Stimulated activated CD8-positive, alpha-beta memory T cell treated with anti-CD3 and anti-CD28 coated beads, Interleukin-7, amount 100 ng/mL, for 4 hours (primary cell): ENCODE results near the gene TEDC2.

ENCODE experiments used
- DNase-seq, 2 donors: peaks; one replicate each; pipeline ENCODE4 v3.0.0-alpha.2; 2020; ENCODE audit warnings: low read depth in 2 of 2

Gene TEDC2

GRCh38 chr16:2466667-2467527, 7.0 kb downstream of the TEDC2 start:
- no peak for DNase-seq

- DNase-seq: no peak
Measured at GRCh38 chr16:2467528-2468232, 7.8 kb downstream of the TEDC2 start.

GRCh38 chr16:2468233-2468724, 8.4 kb downstream of the TEDC2 start:
- no peak for DNase-seq

DNA sequence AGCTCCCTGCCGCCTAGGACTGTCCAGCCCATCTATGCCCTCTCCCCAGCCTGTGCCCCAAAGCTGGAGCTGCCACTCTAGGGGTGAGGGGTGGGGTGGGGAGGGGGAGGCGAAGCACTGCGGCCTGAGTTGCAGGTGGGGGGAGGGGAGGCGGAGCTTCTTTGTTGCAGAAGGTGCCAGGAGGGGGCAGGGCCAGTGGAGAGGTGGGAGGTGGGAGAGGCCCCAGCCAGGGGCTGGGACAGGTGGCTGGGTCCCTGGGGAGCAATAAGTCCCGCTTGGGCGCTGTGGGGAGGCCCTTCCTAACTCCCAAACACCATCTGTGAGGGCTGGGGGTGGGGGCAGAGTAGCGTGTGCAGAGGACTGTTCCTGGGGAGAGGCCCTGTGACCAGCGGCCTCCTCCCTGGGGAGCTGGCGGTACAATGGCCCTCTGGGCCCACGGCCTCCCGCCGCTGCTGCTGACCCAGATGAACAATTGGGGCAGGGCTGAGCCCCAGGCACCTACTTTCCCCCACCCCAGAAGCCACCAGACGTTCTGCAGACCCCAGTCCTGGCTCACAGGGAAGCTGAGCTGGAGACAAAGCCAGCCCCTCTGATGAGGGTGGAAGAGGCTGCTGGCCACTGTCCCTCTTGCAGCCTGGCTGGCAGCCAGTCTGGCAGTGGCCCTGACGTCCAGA, 9.0 kb downstream of the TEDC2 start:
- no peak for DNase-seq

- no peak for DNase-seq
Measured at GRCh38 chr16:2469399-2470233, 9.7 kb downstream of the TEDC2 start.

- DNase-seq: no peak
Measured at GRCh38 chr16:2470234-2470601, 10.3 kb downstream of the TEDC2 start.

GRCh38 chr16:2470603-2471015, 10.7 kb downstream of the TEDC2 start:
- no peak for DNase-seq

GRCh38 chr16:2471016-2471652, 11.2 kb downstream of the TEDC2 start, which contains the start of gene NTN3:
Gene NTN3 (plus strand): TSS chr16:2471297. CDS start chr16:2471702, 405 bp downstream.
- no peak for DNase-seq

DNA sequence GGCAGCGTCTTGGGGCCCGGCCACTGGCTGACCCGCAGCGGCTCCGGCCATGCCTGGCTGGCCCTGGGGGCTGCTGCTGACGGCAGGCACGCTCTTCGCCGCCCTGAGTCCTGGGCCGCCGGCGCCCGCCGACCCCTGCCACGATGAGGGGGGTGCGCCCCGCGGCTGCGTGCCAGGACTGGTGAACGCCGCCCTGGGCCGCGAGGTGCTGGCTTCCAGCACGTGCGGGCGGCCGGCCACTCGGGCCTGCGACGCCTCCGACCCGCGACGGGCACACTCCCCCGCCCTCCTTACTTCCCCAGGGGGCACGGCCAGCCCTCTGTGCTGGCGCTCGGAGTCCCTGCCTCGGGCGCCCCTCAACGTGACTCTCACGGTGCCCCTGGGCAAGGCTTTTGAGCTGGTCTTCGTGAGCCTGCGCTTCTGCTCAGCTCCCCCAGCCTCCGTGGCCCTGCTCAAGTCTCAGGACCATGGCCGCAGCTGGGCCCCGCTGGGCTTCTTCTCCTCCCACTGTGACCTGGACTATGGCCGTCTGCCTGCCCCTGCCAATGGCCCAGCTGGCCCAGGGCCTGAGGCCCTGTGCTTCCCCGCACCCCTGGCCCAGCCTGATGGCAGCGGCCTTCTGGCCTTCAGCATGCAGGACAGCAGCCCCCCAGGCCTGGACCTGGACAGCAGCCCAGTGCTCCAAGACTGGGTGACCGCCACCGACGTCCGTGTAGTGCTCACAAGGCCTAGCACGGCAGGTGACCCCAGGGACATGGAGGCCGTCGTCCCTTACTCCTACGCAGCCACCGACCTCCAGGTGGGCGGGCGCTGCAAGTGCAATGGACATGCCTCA, 12.0 kb downstream of the TEDC2 start:
- DNase-seq: no peak

DNA sequence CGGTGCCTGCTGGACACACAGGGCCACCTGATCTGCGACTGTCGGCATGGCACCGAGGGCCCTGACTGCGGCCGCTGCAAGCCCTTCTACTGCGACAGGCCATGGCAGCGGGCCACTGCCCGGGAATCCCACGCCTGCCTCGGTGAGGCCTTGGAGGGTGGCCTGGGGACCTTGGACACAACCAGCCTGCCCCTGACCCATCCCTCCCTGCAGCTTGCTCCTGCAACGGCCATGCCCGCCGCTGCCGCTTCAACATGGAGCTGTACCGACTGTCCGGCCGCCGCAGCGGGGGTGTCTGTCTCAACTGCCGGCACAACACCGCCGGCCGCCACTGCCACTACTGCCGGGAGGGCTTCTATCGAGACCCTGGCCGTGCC, 12.6 kb downstream of the TEDC2 start:
- no peak for DNase-seq

- no peak for DNase-seq
Measured at GRCh38 chr16:2472885-2473445, 13.1 kb downstream of the TEDC2 start.

DNA sequence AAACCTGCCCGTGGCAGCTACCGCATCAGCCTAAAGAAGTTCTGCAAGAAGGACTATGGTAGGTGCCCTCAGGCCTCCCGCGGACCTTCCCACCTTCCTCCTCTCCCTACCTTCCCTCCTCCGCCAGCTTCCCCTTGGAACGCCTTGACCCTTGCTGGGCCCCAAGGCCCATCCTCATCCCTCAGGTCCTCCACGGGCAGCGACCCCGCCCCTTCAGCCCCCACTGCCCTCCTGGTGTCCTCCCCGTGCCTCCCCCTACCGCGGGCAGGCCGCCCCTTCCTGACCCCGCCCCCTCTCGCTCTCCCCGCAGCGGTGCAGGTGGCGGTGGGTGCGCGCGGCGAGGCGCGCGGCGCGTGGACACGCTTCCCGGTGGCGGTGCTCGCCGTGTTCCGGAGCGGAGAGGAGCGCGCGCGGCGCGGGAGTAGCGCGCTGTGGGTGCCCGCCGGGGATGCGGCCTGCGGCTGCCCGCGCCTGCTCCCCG, 13.6 kb downstream of the TEDC2 start:
- peak in 1 of 2 donors; percentile 37 for DNase-seq

DNA sequence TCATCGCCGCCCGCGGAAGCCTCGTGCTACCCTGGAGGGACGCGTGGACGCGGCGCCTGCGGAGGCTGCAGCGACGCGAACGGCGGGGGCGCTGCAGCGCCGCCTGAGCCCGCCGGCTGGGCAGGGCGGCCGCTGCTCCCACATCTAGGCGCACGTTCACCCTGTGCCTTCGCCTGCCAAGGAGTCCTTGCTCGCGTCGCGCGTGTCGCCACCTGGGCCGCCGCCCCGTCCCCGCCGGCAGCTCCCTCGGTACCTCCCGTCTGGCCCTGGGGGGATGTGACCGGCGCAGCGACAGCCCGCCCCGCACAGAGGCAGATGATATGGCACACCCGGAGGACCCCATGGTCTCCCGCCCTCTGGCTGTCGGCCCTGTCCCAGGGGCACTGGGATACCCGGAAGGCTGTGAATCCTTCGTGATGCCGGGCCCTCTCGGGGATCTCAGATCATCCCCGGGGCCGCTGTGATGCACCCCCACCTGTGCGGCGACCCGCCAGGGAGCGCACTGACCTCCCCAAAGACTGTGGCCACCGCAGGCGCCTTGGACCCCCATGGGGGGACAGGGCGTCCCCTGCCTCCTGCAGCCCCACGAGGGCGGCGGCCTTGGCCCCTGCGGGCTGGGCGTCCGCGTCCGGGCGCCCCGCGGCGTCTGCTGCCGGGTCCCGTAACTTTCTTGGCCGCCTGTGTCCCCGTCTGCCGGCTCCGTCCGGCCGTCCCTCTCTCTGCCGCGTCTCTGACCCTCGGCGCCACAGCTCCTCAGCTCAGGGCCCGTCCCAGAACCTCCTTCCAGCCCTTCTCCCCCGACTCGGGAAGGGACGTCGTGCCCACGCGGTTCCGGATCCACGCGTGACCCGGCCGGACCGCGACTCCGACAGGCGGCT, 14.3 kb downstream of the TEDC2 start:
- peak; percentile 26 to 58 for DNase-seq

- peak; percentile 43 to 80 for DNase-seq
Measured at GRCh38 chr16:2474877-2475412, 15.0 kb downstream of the TEDC2 start, which contains the start of gene TBC1D24. Gene TBC1D24 (plus strand): TSS chr16:2475127. CDS start chr16:2496149, 21,022 bp downstream.

- peak in 1 of 2 donors; percentile 44 for DNase-seq
Measured at GRCh38 chr16:2475413-2476344, 15.8 kb downstream of the TEDC2 start.

DNA sequence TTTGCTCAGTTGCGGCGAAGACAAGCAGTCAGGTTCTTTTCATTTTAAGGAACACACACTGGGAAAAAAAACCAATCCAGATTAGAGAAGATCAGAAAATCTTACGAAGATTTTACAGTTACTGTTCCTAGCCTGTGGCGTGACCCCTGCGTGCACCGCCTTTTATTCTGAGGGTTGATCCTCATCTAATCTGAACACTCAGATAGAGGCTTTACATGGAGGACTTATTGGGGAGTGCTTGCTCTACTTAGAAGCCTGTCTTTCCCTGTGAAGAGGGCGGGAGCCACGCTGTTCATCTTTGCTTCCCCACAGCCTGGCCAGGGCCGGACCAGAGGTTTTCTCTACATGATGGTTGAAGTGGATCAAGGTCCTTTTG, 16.4 kb downstream of the TEDC2 start:
- DNase-seq: no peak

GRCh38 chr16:2476741-2477140, 16.8 kb downstream of the TEDC2 start:
- no peak for DNase-seq
